ENCODE results near the gene LRSAM1. TPM values are rescaled to one million over a fixed set of nuclear protein-coding genes. Genes with fewer than 3 reads are reported as not detected.
A peak's percentile ranks its signal among the peaks of the same experiment; 100 is the strongest.

LRSAM1 gene
- total and polyA plus RNA-seq, 3 donors from 2014 or later: 9.9 to 22.0 (median 20.5) TPM

DNA sequence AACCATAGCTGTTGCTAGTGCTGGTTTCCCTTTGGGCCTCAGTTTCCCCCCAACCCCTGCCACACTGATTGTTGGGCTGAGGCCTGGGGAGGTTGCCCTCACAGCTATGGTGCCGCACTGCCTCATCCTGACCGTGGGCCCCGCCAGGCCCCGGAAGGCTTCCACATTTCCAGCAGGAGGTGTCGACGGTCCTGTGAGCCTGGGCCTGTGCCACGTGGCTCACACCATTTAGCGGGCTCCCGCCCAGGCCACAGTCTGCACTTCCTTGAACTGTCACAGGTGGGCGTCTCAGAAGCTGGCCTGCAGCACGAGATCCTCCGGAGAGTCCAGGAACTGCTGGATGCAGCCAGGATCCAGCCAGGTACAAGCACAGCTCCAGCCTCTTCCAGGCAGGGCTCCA, 45.7 kb downstream of the LRSAM1 start:
- WGBS, 2 donors: 80 to 100% methylated on average over 4 to 11 of the region's 12 CpGs
- Histone ChIP-seq H3K4me3 (no peak overlapping the region), H3K9me3 (no peaks in the 10 kb centered on the region), H3K27me3 (no peaks in the 10 kb centered on the region), H3K36me3 (ENCODE audit: low read depth, missing control alignments) (no peaks in the 10 kb centered on the region), H3K4me1 (peaks cover 9% of the 10 kb centered on the region), H3K27ac (peak overlapping the region in 1 of 2 donors; percentile 27)
- TF ChIP-seq POLR2A (IDR thresholded peaks at IDR 0.05): no peak
- TF ChIP-seq, protein P1, sequence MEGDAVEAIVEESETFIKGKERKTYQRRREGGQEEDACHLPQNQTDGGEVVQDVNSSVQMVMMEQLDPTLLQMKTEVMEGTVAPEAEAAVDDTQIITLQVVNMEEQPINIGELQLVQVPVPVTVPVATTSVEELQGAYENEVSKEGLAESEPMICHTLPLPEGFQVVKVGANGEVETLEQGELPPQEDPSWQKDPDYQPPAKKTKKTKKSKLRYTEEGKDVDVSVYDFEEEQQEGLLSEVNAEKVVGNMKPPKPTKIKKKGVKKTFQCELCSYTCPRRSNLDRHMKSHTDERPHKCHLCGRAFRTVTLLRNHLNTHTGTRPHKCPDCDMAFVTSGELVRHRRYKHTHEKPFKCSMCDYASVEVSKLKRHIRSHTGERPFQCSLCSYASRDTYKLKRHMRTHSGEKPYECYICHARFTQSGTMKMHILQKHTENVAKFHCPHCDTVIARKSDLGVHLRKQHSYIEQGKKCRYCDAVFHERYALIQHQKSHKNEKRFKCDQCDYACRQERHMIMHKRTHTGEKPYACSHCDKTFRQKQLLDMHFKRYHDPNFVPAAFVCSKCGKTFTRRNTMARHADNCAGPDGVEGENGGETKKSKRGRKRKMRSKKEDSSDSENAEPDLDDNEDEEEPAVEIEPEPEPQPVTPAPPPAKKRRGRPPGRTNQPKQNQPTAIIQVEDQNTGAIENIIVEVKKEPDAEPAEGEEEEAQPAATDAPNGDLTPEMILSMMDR (IDR thresholded peaks at IDR 0.05): no peak
- intact Hi-C loops (cut with DNase I; ENCODE audit: low total_unique reads): no loop called here
- DNase-seq: no peak

DNA sequence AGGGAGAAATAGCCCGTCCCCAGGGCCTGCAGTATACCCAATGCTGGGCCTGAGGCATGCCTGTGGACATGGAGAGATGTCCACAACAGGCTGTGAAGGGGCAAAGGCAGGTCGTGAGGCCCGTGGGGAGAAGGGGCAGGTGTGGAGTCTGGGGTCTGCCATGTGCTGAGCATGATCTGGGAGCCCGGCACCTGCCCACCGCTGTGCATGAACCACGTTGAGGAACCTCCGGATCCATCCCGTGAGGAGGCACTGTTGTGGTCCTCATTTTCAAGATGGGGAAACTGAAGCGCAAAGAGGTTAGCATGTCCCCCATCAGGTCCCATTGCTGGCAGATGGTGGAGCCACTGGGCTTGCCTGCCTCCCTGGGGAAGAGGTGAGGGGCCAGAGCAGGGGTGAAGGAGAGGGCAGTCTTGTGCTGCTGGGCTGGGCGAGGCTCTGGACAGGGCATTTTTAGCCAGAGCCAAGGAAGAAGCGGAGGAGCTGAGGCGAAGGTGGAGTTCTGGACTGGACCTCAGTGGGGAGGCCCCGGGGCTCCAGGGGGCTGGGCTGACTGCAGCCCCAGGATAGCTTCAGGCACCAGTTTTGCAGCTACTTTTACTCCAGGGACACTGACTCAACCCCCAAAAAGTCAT, 46.5 kb downstream of the LRSAM1 start:
- Histone ChIP-seq H3K4me3 (no peak overlapping the region), H3K36me3 (ENCODE audit: low read depth, missing control alignments) (no peaks in the 10 kb centered on the region), H3K9me3 (no peaks in the 10 kb centered on the region), H3K27ac (no peak overlapping the region), H3K4me1 (peaks cover 9% of the 10 kb centered on the region), H3K27me3 (no peaks in the 10 kb centered on the region)
- WGBS, 2 donors: 81 to 89% methylated on average over 10 to 13 of the region's 13 CpGs
- TF ChIP-seq, protein P1 (IDR thresholded peaks at IDR 0.05): no peak
- no peak for TF ChIP-seq POLR2A (IDR thresholded peaks at IDR 0.05)
- DNase-seq: no peak
- intact Hi-C loops (cut with DNase I; ENCODE audit: low total_unique reads): no loop called here

DNA sequence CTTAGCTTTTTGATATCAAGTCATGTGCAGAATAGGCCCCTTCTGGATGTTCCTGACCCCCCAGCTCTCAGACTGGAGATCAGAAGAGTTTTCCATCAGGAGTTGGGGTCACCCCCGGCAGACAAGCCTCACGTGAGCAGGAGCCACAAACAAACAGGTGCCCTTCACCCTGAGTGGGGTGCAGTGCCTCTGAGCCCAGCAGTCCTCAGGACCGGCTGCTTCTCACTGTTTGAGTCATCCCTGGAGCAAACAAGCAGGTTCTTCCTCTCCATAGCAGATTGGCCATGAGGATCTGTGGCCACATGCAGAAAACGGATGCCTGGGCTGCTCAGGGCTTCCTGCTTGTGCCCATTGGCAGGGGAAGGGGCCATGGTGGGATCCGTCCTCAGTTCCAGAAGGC, 47.0 kb downstream of the LRSAM1 start:
- intact Hi-C loops (cut with DNase I; ENCODE audit: low total_unique reads): no loop called here
- Histone ChIP-seq H3K9me3 (no peaks in the 10 kb centered on the region), H3K4me3 (no peak overlapping the region), H3K27ac (no peak overlapping the region), H3K36me3 (ENCODE audit: low read depth, missing control alignments) (no peaks in the 10 kb centered on the region), H3K4me1 (peaks cover 9% of the 10 kb centered on the region), H3K27me3 (no peaks in the 10 kb centered on the region)
- WGBS, 2 donors: 71 to 84% methylated on average over 4 to 5 of the region's 5 CpGs
- TF ChIP-seq, protein P1 (IDR thresholded peaks at IDR 0.05): no peak
- no peak for TF ChIP-seq POLR2A (IDR thresholded peaks at IDR 0.05)
- DNase-seq: no peak

DNA sequence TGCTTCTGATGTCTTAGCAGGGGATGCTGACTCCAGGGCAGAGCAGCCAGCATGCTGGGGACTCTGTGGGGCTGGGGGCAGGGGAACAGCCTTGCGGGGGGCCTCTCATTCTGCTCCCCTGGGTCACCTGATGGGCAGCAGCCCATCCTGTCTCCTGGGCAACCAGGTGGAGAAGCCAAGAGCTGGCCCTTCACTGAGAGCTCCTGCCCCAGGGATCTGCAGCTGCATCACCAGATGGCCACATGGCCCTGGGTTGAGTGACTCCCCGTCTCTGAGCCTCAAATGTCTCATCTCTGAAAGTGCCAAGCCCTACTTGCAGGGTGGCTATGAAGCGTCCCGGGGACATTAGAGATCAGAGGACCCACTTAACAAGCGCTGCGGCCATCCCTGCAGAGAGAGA, 49.1 kb downstream of the LRSAM1 start:
- no peaks in the 10 kb centered on the region for H3K36me3 ChIP-seq (ENCODE audit: low read depth, missing control alignments)

More for the DNA sequence above, 49.1 kb downstream of the LRSAM1 start:
- Histone ChIP-seq H3K9me3 (no peaks in the 10 kb centered on the region), H3K27me3 (no peaks in the 10 kb centered on the region), H3K4me1 (peaks cover 3% of the 10 kb centered on the region), H3K27ac (no peak overlapping the region), H3K4me3 (no peak overlapping the region)
- WGBS, 2 donors: 90 to 95% methylated on average over 5 to 6 of the region's 6 CpGs
- intact Hi-C loops (cut with DNase I; ENCODE audit: low total_unique reads): no loop called here
- no peak for TF ChIP-seq POLR2A (IDR thresholded peaks at IDR 0.05)
- TF ChIP-seq, protein P1 (IDR thresholded peaks at IDR 0.05): no peak
- DNase-seq: no peak

Measured in testis (tissue), 3 donors.